Right forelimb (tissue), 1 donor: Measurements from ENCODE around the gene BEX1.
"Not testable (repeated sequence)": the region's sequence is repeated elsewhere in the genome, so short reads cannot be mapped to it uniquely, and the experiment has no call there.

Source experiments
- DNase-seq: peaks from one replicate; pipeline ENCODE4 v3.0.0-alpha.2; 2018

The BEX1 gene

DNA sequence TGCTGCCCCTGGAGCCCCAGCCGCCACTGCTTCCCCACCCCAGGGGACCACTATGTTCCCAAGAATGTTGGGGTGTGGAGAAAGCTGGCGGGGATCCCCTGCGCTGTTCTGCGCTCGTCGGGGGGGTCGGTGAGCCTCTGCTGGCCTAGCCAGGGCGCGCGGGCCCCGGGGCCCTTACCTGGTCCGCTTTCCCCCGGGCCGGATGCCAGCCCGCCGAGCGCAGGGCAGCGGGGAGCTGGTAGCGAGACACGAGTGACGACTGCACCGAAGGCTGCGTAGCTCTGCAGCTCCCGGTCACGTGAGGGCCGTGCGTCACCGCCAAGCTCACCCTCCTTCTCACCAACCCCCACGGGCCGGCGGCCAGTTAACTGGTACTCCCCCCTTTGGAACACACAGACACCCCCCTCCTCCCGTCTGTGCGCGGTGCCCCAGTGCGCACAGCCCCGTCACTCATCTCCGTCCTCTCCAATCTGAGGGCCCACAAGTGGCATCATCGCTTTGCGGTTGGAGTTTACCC is at the start of gene BEX1:
TSS of gene BEX1 (minus strand) at position 254 of the 517 bp plus-strand sequence. CDS start 897 bp downstream, outside the sequence.
- no peak for DNase-seq

DNA sequence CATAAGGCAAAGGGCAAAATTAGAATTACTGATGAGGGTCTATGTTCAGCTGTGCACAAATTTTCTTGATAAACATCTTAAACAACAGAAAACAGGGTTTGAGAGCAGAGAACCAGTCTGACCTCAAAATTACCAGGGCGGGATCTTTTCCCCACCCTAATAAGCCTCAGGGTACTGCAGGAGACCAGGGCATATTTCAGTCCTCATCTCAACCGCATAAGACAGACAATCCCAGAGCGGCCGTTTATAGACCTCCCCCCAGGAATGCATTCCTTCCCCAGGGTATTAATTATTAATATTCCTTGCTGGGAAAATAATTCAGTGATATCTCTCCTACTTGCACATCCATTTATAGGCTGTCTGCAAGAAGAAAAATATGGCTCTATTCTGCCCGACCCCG is 45.5 kb upstream of the BEX1 start:
- not testable (repeated sequence) for DNase-seq

DNA sequence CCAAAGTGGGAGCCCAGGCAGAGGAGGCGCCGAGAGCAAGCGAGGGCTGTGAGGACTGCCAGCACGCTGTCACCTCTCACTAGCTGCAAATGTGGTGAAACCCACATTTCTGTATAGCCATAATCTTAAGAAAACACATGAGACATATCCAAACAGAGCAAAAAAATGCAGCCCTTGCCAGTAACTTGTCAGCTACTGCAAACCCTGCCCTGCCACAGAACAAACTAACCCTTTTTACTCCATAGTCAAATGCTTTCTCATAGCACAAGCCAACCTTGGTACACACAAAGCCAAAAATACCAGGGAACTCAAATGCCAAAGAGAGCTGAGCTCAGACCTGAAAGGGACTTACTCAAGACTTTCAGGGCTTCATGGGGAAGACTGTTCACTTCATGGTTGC is 43.9 kb upstream of the BEX1 start:
- DNase-seq: no peak

GRCh38 chrX:103107227-103107737 is 43.3 kb upstream of the BEX1 start:
- DNase-seq: not testable (repeated sequence)

DNA sequence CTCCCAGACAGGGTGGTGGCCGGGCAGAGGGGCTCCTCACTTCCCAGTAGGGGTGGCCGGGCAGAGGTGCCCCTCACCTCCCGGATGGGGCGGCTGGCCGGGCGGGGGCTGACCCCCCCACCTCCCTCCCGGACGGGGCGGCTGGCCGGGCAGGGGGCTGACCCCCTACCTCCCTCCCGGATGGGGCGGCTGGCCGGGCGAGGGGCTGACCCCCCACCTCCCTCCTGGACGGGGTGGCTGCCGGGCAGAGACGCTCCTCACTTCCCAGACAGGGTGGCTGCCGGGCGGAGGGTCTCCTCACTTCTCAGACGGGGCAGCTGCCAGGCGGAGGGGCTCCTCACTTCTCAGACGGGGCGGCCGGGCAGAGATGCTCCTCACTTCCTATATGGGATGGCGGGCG is 40.4 kb upstream of the BEX1 start:
- not testable (repeated sequence) for DNase-seq

- DNase-seq: not testable (repeated sequence)
Observed at GRCh38 chrX:103103866-103104265, 39.9 kb upstream of the BEX1 start.

DNA sequence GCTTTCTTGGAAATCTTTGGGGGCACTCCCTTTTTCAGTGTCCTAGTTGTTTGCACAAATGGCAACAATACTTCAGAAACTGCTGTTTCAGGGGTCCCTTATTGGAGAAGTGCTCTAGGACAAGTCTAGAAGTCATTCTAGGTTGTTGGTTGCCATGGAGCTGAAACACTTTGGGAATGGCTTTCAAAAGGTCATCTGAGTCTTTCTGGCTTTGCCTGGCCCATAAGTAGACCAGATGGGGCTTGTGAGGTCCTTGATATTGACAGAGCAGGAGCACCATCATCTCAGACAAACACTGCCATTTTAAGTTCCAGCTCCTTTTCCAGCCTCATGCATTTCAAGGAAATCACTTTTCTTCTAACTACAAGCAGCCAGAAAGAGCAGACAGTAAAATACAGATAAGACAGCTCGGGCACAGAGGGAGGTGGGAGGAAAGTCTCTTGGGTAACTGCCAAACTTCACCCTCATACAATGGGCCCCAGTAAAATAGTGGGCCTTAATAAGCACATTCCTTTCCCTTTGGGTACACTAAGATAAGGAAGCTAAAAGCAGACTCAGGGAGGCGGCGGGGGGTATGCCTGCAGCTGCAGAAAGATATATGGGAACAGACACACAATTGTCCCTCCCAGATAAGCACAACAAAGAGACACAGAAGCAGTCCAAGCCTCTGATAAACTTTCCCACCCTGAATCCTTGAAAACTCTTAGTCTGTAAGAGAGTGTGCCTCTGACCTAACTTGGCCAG is 37.5 kb upstream of the BEX1 start:
- DNase-seq: no peak

DNA sequence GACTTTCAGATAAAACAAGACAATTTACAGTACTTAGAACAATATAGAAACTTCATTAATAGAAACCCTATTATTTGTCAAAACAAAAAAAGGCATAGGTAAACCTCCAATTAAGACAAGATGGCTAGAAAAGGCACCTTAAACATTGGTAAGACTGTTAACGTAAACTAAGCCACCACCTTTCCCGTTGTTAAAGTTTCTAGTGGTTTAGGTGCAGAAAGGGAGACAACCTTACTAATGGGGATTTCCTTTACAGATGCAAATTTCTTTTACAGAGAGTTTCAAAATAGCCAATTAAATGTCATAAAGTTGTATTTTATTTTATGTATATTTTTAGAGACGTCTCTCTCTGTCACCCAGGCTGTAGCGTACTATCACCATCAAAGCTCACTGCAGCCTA is 36.5 kb upstream of the BEX1 start:
- no peak for DNase-seq

GRCh38 chrX:103099691-103100090 is 35.7 kb upstream of the BEX1 start:
- DNase-seq: no peak

DNA sequence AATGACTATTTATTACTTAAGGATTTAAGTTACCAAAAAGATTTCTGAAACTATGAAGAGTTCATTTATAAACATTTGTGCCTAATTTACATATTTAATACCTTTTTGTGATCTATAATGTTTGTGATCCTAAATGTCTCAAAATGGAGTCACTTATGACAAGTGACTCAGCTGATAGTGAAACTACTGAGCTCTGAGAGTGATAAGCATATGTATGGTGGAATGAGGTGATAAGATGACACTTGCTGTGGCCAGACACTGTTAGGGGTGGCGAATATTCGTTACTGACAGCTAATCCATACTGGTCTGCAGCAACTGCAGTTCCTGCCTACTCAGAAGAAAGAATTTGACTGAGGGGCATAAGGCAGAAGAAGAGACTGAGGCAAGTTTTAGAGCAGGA is 34.5 kb upstream of the BEX1 start:
- no peak for DNase-seq

- DNase-seq: no peak
Observed at GRCh38 chrX:103092942-103093341, 29.0 kb upstream of the BEX1 start, which contains the start of gene NXF3. Gene NXF3 (minus strand): TSS chrX:103093143. CDS start chrX:103093023, 120 bp downstream.

DNA sequence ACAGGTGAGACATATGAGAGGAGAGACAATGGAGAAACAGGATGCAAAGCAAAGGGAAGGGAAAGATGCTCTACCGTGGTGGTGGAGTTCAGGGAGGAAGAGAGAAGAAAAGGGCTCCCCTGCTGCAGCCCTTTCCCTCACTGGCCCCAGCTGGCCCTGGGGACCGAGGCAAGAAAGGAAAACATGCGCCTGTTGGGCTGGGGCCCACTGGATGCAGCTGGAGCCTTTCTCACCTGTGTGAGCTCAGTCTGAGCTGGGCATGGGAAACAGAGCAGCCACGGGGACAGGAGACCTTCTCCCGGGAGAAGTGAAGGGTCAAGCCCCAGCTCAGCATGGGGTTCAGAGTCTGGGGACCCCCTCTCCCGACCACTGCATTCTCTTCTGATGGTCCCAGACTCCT is 17.1 kb upstream of the BEX1 start:
- no peak for DNase-seq

DNA sequence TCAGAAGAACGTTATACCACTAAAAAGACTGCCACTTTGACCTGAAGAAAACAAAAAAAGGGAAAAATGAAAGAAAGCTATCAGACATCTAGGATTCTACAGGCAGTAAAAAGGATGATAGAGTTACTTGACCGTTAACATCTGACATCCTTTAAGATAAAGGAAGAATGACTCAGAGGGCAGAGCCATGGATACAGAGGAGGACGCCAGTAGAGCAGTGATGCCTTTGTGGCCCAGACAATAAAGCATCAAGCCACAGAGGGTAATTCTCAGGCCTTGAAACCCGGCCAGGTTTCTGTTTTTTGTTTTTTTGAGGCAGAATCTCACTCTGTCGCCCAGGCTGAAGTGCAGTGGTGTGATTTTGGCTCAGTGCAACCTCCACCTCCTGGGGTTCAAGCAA is 9.5 kb upstream of the BEX1 start:
- DNase-seq: no peak

- DNase-seq: no peak
Observed at GRCh38 chrX:103066606-103067005, 2.6 kb upstream of the BEX1 start.

GRCh38 chrX:103063191-103063845 is 653 bp downstream of the BEX1 start:
- DNase-seq: peak; percentile 44

- DNase-seq: no peak
Observed at GRCh38 chrX:103061486-103061885, 2.5 kb downstream of the BEX1 start.

DNA sequence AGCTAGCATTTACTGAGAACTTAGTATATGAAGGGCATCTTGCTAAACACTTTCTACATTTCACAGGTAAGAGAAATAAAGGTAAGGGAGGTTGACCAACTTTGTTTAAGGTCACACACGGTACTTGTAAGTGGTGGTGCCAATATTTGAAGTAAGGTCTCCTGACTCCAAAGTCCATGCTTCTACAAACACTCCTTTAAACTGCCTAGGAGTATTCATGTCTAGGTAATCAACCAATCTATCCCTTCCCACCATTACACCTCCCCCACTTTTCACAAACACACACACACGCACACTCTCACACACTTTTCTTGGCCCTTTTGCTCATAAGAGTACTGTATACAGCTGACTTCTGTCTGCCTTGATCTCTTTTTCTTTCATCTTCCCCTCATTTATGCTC is 7.1 kb downstream of the BEX1 start:
- DNase-seq: no peak

DNA sequence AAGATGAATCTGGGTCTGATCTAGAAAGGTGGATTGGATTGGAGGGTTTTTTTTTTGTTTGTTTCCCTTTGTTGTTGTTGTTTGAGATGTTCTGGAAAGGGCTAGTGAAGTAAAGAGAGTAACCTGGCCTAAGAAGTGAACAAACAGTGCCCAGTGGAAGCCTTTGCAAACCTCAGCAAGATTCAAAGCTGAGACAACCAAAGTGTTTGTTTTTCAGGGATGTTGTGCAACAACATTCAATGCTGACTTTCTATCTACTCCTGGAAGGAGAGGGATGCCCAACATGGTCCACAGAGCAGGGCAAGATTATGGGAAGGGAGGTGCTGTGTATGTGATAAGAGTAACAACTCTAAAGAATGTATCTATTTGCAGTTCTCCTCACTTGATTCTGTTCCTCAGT is 11.3 kb downstream of the BEX1 start:
- DNase-seq: no peak

- DNase-seq: no peak
Observed at GRCh38 chrX:103051260-103051789, 12.6 kb downstream of the BEX1 start.

DNA sequence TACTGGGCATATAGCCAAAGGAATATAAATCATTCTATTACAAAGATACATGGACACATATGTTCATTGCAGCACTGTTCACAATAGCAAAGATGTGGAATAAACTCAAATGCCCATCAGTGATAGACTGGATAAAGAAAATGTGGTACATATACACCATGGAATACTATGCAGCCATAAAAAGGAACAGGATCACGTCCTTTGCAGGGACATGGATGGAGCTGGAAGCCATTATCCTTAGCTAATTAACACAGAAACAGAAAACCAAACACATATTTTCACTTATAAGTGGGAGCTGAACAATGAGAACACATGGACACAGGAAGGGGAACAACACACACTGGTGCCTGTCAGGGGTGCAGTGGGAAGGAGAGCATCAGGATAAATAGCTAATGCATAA is 30.6 kb downstream of the BEX1 start:
- not testable (repeated sequence) for DNase-seq

- DNase-seq: no peak
Observed at GRCh38 chrX:103017542-103017941, 46.4 kb downstream of the BEX1 start.

DNA sequence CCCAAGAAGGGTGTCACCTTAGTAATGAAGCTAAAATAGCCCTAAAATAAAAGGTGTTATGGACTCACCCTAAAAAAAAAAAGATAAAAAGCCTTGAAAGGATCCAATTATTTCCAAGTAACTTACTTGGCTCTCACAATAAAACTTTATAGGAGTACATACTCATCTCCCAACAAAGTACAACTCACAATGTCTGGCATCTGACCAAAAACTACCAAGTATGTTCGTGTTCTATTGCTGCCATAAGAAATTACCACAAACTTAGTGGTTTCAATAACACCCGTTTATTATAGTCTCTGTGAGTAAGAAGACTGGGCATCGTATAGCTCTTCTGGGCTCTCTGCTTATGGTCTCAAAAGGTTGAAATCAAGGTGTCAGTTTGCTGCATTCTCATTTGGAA is 51.0 kb downstream of the BEX1 start:
- DNase-seq: no peak
